Stimulated activated memory B cell treated with anti-CD40 and anti-IgM and Interleukin-4, amounts not matched to agents 10 μg/mL and 1 μg/mL and 100 μg/mL, for 72 hours (primary cell): ENCODE measurements around the gene AP1G1.

Experiments
- ATAC-seq: fragments of 150-1000 bp; cut with Tn5 transposase; 2 replicates; pipeline ENCODE4 v1.10.0; 2021
- H3K27ac Mint-ChIP-seq: one replicate; pipeline ENCODE4 v1.8.0; 2022; ENCODE audit warnings: mild to moderate bottlenecking, mixed read lengths
- H3K27me3 Mint-ChIP-seq: one replicate; pipeline ENCODE4 v1.8.0; 2022; ENCODE audit warnings: mixed read lengths
- H3K36me3 Mint-ChIP-seq: one replicate; pipeline ENCODE4 v1.8.0; 2022; ENCODE audit warnings: mixed read lengths
- H3K4me1 Mint-ChIP-seq: one replicate; pipeline ENCODE4 v1.8.0; 2022; ENCODE audit warnings: mixed read lengths
- H3K4me3 Mint-ChIP-seq: one replicate; pipeline ENCODE4 v1.8.0; 2022; ENCODE audit warnings: mild to moderate bottlenecking, moderate library complexity, mixed read lengths
- H3K9me3 Mint-ChIP-seq: one replicate; pipeline ENCODE4 v1.8.0; 2022; ENCODE audit warnings: mixed read lengths

The AP1G1 gene

GRCh38 chr16:71748226-71748625 lies 60.4 kb downstream of the AP1G1 start:
- ATAC-seq: no peak
- no peaks in the 10 kb centered on the region for H3K27me3 Mint-ChIP-seq
- H3K4me1 Mint-ChIP-seq: peaks cover 2% of the 10 kb centered on the region
- no peaks in the 10 kb centered on the region for H3K9me3 Mint-ChIP-seq
- H3K36me3 Mint-ChIP-seq: peaks cover 44% of the 10 kb centered on the region
- peak overlapping the region; percentile 61 for H3K27ac Mint-ChIP-seq
- H3K4me3 Mint-ChIP-seq: no peak overlapping the region

DNA sequence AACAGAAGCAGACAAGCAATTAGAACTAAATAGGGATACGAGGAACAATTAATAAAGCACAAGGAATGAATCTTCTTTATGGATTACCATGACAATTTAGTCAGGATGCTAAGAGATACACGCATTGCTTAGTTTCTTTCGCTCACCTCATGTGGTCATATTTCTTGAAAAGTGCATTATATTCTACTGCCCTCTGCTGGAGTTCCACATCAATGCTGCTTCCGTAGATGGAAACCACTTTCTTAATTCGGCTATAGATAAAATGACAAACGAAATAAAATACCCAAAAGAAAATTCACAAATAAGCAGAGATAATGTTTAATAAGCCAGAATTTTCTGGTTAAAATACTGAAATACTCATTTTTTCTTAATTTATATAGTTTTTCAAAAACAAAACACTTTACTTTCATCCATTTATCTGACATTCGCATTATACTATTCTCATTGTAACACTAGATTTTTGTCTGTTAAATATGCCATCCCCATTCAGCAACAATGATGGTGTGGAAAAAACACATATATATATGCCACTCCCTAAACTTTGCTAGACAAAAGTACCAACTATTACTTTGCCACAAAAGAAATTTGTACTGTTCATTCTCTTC lies 62.1 kb downstream of the AP1G1 start:
- H3K36me3 Mint-ChIP-seq: peaks cover 40% of the 10 kb centered on the region
- ATAC-seq: no peak
- H3K27ac Mint-ChIP-seq: no peak overlapping the region
- H3K4me3 Mint-ChIP-seq: no peak overlapping the region
- H3K4me1 Mint-ChIP-seq: no peaks in the 10 kb centered on the region
- no peaks in the 10 kb centered on the region for H3K9me3 Mint-ChIP-seq
- no peaks in the 10 kb centered on the region for H3K27me3 Mint-ChIP-seq

GRCh38 chr16:71738855-71739254 lies 69.8 kb downstream of the AP1G1 start:
- Mint-ChIP-seq H3K36me3 (peaks cover 36% of the 10 kb centered on the region), H3K9me3 (no peaks in the 10 kb centered on the region), H3K27me3 (no peaks in the 10 kb centered on the region), H3K4me1 (no peaks in the 10 kb centered on the region), H3K27ac (no peak overlapping the region), H3K4me3 (no peak overlapping the region)
- ATAC-seq: no peak

DNA sequence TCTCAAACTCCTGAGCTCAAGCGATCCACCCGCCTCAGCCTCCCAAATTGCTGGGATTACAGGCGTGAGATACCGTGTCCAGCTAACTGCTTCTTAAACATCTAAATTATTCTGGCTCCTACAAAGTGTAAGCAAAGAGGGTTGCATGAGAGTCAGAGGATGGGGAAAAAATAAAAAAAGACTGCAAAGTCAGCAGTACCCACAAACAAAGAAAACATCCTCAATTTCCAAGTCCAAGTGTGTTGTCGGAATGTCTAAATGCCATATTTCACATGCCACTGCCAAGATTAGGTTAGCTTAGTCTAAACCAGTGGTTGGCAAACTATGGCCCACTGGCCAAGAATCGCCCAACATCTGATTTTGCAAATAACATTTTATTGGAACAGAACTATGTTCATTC lies 71.1 kb downstream of the AP1G1 start:
- Mint-ChIP-seq H3K27me3 (no peaks in the 10 kb centered on the region), H3K4me3 (no peak overlapping the region), H3K27ac (no peak overlapping the region), H3K36me3 (peaks cover 47% of the 10 kb centered on the region), H3K4me1 (no peaks in the 10 kb centered on the region), H3K9me3 (no peaks in the 10 kb centered on the region)
- no peak for ATAC-seq

DNA sequence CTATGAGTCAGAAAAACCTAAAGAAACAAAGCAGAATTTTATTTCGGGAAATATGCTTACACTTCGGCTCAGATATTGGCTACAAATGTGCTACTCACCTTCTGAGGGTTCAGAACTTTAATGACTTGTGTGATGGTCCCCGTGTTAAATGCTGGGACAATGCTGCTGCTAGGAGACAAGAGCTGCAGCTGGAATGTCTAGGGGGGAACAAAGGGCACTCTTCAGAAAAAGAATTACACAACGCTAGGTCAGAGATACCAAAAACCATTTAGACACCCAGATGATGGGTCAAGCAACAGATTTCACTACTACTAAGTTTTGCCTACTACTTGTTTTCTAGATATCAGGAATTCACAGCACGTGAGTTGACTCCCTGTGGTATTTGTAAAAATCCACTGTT lies 74.1 kb downstream of the AP1G1 start:
- no peaks in the 10 kb centered on the region for H3K9me3 Mint-ChIP-seq
- H3K27me3 Mint-ChIP-seq: no peaks in the 10 kb centered on the region
- no peak for ATAC-seq
- peaks cover 63% of the 10 kb centered on the region for H3K36me3 Mint-ChIP-seq
- H3K4me1 Mint-ChIP-seq: peaks cover 4% of the 10 kb centered on the region
- no peak overlapping the region for H3K4me3 Mint-ChIP-seq
- H3K27ac Mint-ChIP-seq: no peak overlapping the region

- H3K27ac Mint-ChIP-seq: no peak overlapping the region
- no peak overlapping the region for H3K4me3 Mint-ChIP-seq
- H3K9me3 Mint-ChIP-seq: no peaks in the 10 kb centered on the region
- ATAC-seq: no peak
- H3K27me3 Mint-ChIP-seq: no peaks in the 10 kb centered on the region
- H3K36me3 Mint-ChIP-seq: peaks cover 54% of the 10 kb centered on the region
- peaks cover 13% of the 10 kb centered on the region for H3K4me1 Mint-ChIP-seq
Observed at GRCh38 chr16:71732587-71732986, 76.0 kb downstream of the AP1G1 start.

DNA sequence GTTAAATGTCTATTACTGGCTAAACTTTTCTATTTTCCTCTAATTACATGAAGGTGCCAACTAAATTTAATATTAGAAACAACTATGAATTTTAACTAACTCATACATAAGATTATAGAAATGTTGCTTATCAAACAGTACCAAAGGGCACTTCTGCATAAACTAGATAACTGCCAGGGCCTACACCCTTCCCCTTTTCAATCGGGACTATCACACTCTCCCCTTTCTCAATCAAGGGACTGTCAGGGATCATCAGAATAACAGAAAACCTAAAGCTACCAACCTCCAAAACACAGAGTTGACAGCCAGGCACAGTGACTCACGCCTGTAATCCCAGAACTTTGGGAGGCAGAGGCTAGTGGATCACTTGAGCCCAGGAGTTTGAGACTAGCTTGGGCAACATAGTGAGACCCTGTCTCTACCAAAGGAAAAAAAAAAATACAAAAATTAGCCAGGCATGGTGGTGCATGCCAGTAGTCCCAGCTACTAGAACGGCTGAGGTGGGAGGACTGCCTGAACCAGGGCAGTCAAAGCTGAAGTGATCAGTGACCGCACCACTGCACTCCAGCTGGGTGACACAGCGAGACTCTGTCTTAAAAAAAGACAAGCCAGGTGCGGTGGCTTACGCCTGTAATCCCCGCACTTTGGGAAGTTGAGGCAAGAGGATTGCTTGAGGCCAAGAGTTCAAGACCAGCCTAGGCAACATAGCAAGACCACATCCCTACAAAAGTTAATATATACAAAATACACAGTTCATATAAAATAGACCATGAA lies 80.9 kb downstream of the AP1G1 start:
- Mint-ChIP-seq H3K9me3 (no peaks in the 10 kb centered on the region), H3K27ac (peak overlapping the region; percentile 81), H3K27me3 (no peaks in the 10 kb centered on the region), H3K4me3 (no peak overlapping the region), H3K36me3 (peaks cover 33% of the 10 kb centered on the region), H3K4me1 (peaks cover 45% of the 10 kb centered on the region)
- no peak for ATAC-seq

DNA sequence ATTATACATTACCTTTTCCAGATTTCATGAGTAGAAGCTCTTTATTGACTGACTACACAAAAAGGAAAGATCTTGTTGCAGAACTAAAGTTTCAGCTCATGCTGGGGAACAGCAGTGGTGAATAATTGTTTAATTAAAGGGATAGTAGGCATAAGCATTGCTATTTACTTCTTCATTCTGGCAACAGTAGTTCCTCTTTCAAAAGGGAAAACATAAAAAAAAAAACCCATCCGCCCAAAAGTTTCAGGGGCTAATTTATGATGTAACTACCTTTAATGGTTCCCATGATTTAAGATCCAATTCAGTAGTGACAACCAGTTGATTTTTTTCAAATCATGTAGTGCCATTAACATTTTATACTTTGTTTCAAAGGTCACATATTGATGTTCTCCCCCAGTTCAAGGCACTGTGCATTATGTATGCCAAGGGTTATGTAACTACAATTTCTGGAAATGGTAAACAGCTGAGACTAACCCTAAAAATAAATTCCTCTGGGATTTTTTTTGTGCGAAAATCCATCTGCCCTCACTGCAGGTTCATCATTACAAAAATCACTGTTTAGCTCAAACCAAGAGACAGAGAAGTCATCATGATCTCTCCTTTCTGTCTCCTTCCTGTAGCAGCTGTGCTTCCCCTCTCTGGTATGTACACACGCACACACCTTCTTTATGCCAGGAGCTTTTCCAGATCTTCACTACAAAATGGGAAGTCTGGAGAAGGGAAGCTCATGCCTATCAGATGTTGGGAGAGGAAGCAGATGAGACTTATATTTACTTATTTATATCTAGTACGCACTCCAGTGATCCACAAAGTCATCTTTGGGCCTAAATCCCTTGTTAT lies 81.9 kb downstream of the AP1G1 start:
- Mint-ChIP-seq H3K36me3 (peaks cover 23% of the 10 kb centered on the region), H3K9me3 (no peaks in the 10 kb centered on the region), H3K27ac (peak overlapping the region; percentile 81), H3K4me1 (peaks cover 53% of the 10 kb centered on the region), H3K4me3 (no peak overlapping the region), H3K27me3 (no peaks in the 10 kb centered on the region)
- no peak for ATAC-seq

DNA sequence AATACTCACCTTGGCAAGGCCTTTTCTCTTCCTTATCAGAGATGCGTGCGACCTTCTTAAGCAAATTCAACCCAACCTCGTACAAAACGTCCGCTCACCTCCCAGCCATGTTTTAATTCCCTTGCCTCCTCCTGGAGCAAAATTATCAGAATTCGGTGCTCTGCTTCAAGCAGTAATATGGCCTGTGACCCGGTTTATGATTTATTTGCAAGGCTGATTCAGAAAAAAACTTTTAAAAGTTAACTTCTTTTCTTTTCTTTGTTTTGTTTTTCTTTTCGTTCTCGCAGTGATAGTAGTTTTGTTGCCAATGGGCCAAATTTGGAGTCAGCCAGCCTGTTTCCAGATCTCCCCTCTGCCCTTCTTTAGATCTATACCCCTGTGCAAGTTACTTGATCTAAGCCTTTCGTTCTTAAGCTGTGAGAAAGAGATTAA lies 84.3 kb downstream of the AP1G1 start, which contains the start of gene PHLPP2:
Gene PHLPP2, minus strand, starts transcription at position 382 of the 432 bp plus-strand sequence. CDS start 9,906 bp downstream, outside the sequence.
- no peaks in the 10 kb centered on the region for H3K27me3 Mint-ChIP-seq
- H3K4me3 Mint-ChIP-seq: peak within 1 kb of the TSS; percentile 81
- no peaks in the 10 kb centered on the region for H3K9me3 Mint-ChIP-seq
- H3K36me3 Mint-ChIP-seq: peaks cover 2% of the 10 kb centered on the region
- peak within 1 kb of the TSS; percentile 74 for H3K27ac Mint-ChIP-seq
- peaks cover 49% of the 10 kb centered on the region for H3K4me1 Mint-ChIP-seq
- ATAC-seq: no peak

DNA sequence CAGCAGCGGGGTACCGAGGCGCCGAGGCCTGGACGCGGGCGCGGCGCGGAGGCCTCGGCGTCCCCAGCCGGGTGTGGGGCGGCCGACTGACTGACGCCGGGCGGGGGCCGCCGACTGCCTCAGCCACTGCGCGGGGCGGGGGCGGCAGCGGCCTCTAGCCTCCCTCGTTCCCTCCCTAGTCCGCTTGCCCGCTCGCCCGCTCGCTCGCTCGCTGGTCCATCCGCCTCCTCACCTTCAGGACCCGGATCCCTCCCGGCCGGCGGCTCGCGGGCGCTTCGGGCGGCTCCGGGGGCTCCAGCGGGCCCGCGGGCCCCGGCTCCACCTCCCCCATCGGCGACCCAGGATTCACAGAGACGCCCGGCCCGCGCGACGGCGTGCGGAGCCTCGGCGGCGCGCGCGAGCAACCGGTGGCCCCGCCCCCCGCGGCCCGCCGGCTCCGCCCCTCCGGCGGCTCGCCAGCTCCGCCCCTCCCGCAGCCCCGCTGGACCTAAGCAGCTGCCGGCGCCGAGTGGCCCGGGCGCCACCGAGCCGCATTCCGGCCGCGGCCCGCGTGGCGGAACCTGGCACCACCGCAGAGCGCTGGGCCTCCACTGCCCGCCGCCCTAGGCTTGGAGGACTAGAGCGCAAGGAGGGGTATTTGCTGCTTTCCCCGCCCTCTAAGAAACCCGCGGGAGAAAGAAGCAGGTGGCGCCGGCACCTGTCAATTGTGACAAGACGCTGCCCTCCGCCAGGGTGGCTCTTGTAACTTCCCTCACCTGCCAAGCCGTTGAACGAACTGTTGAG lies 84.9 kb downstream of the AP1G1 start:
- Mint-ChIP-seq H3K9me3 (no peaks in the 10 kb centered on the region), H3K4me3 (peak overlapping the region; percentile 81), H3K27me3 (no peaks in the 10 kb centered on the region), H3K36me3 (no peaks in the 10 kb centered on the region), H3K4me1 (peaks cover 48% of the 10 kb centered on the region), H3K27ac (peak overlapping the region; percentile 74)
- peak; percentile 92 for ATAC-seq

- H3K4me3 Mint-ChIP-seq: peak overlapping the region; percentile 91
- no peaks in the 10 kb centered on the region for H3K36me3 Mint-ChIP-seq
- H3K4me1 Mint-ChIP-seq: peaks cover 45% of the 10 kb centered on the region
- H3K27ac Mint-ChIP-seq: peak overlapping the region; percentile 74
- H3K27me3 Mint-ChIP-seq: no peaks in the 10 kb centered on the region
- H3K9me3 Mint-ChIP-seq: no peaks in the 10 kb centered on the region
- ATAC-seq: peak; percentile 65
Observed at GRCh38 chr16:71722801-71723536, 85.7 kb downstream of the AP1G1 start.

- Mint-ChIP-seq H3K27me3 (no peaks in the 10 kb centered on the region), H3K36me3 (no peaks in the 10 kb centered on the region), H3K27ac (no peak overlapping the region), H3K4me3 (no peak overlapping the region), H3K9me3 (no peaks in the 10 kb centered on the region), H3K4me1 (peaks cover 37% of the 10 kb centered on the region)
- no peak for ATAC-seq
Observed at GRCh38 chr16:71721066-71721740, 87.4 kb downstream of the AP1G1 start.

- ATAC-seq: no peak
- no peaks in the 10 kb centered on the region for H3K9me3 Mint-ChIP-seq
- H3K27me3 Mint-ChIP-seq: no peaks in the 10 kb centered on the region
- H3K4me1 Mint-ChIP-seq: peaks cover 18% of the 10 kb centered on the region
- no peak overlapping the region for H3K27ac Mint-ChIP-seq
- no peak overlapping the region for H3K4me3 Mint-ChIP-seq
- H3K36me3 Mint-ChIP-seq: peaks cover 6% of the 10 kb centered on the region
Observed at GRCh38 chr16:71712501-71712900, 96.1 kb downstream of the AP1G1 start.

- no peak overlapping the region for H3K4me3 Mint-ChIP-seq
- no peak for ATAC-seq
- no peaks in the 10 kb centered on the region for H3K9me3 Mint-ChIP-seq
- H3K4me1 Mint-ChIP-seq: peaks cover 21% of the 10 kb centered on the region
- peaks cover 6% of the 10 kb centered on the region for H3K36me3 Mint-ChIP-seq
- H3K27me3 Mint-ChIP-seq: no peaks in the 10 kb centered on the region
- H3K27ac Mint-ChIP-seq: no peak overlapping the region
Observed at GRCh38 chr16:71711789-71712188, 96.8 kb downstream of the AP1G1 start.
